Right forelimb (tissue), 1 donor: ENCODE measurements around the gene KIF13A.
"Not testable (repeated sequence)": the region's sequence is repeated elsewhere in the genome, so short reads cannot be mapped to it uniquely, and the experiment has no call there.

Source experiments
- DNase-seq: peaks from one replicate; pipeline ENCODE4 v3.0.0-alpha.2; 2018

KIF13A gene

DNA sequence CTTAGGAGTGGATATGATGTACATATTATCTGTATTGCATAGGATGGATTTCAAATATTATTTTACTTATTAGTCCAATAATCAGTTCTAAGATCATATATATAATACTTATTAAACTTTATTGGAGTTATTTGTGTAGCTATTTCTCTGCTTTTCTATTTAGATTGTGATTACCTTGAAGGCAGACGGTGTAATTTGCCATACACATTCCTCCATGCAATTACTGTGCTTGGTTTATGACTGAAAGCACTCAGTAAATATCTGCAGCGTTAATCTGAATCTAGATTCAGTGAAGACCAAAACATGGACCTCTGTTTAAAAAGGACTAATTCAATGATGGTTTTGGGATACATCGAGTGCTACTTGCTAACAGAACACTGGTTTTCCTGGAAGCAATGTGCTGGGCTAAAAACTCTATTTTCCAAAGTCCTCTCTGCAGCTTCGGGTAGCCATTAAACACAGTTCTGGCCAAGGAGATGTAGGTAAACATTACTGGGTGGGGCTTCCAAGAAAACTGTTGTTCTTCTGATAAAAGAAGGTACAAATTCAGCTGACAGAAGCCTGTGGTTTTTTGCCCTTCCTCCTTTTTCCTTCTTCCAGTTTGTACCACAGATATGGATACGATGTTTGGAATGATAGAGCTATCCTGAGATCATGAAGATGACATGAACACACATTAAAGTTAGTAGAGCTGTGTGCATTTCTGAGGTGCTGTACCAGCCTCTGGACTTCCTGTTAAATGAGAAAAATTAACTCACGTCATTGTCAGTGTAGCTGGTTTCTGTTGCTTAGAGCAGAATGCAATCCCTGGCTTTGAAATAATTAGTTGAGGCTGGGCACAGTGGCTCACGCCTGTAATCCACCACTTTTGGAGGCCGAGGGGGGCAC is 144.3 kb downstream of the KIF13A start:
- DNase-seq, result no peak

DNA sequence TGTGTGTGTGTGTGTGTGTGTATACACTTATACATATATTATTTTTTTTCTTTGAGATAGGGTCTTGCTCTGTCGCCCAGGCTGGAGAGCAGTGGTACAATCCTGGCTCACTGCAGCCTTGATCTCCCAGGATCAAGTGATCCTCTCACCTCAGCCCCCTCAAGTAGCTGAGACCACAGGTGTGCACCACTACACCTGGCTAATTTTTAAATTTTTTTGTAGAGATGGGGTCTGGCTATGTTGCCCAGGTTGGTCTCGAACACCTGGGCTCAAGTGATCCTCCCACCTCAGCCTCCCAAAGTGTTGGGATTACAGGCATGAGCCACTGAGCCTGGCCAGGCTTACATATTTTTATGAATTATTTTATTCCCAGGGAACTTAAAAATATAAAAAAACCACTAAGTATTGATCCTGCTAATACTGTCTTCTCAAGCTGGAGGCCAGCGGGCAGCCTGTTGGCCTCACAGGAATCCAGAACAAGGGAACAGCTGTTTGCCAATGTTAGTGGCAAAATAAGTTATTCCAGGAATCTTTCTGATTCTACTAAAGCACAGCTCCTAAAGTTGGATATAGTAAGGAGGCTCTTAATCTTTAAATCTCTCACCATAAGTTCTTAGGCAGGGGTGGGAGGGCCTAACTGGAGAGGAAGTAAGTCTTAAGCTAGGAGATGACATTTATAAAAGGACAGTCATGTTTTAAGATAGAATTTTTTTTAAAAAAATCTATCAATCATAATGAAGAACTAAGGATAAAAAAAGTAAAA is 145.2 kb downstream of the KIF13A start:
- DNase-seq, result no peak

DNA sequence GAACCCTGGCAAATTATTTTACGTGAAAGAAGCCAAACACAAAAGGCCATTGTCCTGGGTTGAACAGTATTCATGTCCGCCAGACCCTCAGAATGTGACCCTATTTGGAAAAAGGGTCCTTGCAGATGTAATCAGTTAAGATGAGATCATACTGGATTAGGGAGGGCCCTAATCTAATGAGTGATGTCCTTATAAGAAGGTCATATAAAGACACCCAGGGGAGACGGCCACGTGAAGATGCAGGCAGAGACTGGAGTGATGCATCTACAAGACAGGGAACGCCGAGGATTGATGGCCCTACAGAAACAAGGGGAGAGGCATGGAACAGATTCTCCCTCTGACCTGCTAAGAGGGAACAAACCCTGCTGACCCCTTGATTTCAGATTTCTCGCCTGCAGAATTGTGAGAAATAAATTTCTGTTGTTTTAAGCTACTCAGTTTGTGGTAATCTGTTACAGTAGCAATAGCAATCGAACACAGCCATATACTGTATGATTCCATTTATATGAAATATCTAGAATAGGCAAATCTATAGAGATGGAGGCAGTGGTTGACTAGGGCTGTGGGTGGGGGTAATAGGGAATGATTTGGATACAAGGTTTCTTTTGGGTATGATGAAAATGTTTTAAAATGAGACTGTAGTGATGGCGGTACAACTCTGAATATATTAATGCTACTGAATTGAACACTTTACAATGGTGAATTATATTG is 147.8 kb downstream of the KIF13A start:
- no peak for DNase-seq

DNA sequence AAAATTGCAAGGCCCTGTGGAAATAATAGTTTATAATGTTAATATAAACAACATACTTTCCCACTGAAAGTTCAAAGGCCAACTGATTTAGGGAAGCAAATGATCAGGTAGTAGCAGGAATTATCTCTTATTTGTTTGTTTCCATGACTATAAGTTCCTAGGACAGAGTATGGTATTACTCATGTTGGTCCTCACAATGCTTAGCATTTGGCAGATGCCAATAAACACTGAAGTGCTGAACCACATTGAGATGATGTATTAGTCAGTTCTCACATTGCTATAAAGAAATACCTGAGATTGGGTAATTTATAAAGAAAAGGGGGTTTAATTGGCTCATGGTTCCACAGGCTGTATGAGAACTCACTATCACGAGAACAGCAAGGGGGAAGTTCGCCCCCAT is 151.1 kb downstream of the KIF13A start:
- DNase-seq, result no peak

DNA sequence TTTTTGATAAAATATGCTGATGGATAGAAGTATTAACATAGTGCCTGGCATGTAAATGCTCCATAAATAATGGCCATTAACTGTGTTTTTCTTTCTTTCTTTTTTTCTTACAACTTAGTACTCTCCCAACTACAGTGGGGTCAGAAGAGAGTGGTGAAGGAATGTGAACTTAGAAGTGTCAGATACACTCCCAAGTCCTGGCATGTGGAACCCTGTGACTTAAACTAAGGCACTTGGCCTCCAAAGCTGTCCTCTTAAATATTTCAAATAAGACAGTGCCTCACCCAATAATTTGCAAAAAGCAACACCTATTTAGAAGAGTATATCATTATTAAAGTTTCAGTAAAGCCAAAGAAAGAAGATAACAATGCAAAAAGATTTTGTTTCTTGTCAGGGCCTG is 151.7 kb downstream of the KIF13A start:
- no peak for DNase-seq

DNA sequence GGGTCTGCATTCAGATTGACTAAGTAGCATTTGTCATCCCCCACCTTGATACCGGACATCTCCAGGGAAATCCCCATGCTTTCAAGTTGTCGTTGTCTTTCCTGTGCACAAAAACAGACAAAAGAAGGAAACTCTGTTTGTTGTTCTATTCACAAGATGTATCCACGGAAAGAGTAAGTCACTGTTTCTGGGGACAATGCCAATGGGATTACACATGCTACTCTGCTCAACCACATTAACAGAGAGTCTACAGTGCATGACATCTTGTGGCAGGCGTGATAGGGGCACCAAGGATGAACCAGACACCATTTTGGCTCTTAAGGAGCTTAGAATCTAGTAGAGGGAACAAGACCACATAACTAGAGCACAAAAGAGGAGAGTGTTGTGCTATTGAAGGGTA is 156.3 kb downstream of the KIF13A start:
- DNase-seq, result no peak

DNA sequence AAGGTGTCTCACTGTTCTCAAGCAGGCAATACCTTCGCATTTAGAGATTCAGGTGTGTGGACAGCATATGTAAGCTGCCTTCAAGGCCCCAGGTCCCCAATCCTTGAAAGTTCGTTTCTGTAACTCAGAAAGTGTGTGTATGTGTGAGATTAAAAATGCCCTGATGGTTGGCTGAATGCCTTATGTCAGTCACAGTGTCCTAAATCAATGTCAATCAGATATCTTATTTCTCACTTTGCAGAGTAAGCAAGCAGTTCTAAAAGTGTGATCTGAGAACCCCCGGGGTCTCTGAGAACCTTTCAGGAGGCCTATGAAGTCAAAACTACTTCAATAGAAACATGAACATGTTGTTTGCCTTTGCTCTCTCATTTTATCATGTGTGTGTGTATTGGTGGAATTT is 157.5 kb downstream of the KIF13A start:
- DNase-seq, result no peak

DNA sequence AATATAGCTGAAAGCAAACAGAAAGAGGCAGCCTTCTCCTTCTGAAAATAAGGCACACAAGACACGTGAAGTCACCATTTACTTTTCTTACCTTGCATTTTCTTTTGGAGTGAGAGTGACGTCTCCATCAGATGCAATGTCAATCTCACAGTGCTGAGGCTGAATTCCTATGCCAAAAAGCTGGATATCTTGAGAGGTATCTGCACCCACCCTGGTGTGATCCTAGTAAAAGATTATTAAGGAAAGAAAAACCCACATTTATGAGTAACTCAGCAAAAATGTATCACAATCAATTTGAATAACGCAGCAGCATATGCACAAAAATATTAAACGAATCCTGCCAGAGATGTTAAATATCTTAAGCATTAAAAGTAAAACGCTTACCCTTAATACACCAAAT is 159.3 kb downstream of the KIF13A start:
- no peak for DNase-seq

DNA sequence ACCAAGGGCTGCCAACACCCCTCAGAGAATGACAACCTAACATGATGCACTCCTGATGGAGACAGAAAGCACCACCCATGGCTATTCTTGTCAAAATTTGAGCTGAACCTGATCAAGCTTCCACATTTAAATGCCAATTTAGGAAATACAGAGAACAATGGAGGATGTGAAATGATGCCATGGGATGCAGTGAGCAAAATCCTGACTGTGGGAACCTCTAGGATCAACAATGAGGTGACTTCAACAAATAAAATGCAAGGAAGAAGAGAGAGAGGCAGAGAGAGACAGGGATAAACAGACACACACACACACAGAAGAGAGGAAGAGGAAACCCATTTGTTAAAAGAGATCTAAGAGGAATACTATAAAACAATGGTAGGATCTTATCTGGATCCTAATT is 161.1 kb downstream of the KIF13A start:
- no peak for DNase-seq

- no peak for DNase-seq
Measured at GRCh38 chr6:17820055-17820454, 167.4 kb downstream of the KIF13A start.

DNA sequence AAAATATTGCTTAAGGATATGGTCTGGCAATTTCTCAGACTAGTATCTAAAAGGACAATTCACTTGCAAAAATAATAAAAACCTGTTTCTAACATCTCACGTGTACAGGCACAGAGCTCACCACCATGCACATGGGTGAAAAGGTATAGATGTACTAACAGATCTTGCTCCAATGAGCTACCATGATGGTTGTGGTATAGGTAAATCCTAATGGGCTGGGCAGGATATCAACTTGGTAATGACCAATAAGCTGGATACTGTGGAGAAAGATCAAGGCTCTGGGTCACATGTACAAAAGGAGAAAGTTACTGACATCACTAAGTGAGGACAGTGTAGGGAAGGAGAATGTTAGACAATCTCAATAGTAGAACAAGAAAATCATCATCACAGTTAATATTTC is 169.7 kb downstream of the KIF13A start:
- no peak for DNase-seq

GRCh38 chr6:17816921-17817611 is 170.4 kb downstream of the KIF13A start:
- no peak for DNase-seq

- DNase-seq, result no peak
Measured at GRCh38 chr6:17813542-17813941, 173.9 kb downstream of the KIF13A start.

GRCh38 chr6:17812311-17812710 is 175.1 kb downstream of the KIF13A start:
- DNase-seq, result no peak

GRCh38 chr6:17808609-17809008 is 178.8 kb downstream of the KIF13A start:
- no peak for DNase-seq

GRCh38 chr6:17807431-17807830 is 180.0 kb downstream of the KIF13A start:
- not testable (repeated sequence) for DNase-seq

DNA sequence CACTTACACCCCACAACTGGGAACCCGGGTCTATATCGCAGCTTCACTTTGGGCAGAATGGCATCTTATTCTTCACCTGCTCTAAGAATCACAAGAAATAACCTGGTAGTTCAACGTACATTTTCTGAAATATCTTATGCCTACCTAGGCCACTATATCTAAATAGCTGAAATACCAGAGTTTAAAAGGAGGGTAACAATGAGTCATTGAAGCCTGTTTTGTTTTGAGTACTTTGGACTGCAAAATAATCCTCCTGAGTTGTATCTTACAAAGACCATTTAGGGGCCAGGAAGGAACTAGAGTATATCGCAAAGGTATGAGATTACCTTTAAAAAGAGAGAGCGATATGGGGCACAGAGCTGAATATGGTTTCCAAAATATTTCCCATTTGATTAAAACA is 184.0 kb downstream of the KIF13A start:
- no peak for DNase-seq

DNA sequence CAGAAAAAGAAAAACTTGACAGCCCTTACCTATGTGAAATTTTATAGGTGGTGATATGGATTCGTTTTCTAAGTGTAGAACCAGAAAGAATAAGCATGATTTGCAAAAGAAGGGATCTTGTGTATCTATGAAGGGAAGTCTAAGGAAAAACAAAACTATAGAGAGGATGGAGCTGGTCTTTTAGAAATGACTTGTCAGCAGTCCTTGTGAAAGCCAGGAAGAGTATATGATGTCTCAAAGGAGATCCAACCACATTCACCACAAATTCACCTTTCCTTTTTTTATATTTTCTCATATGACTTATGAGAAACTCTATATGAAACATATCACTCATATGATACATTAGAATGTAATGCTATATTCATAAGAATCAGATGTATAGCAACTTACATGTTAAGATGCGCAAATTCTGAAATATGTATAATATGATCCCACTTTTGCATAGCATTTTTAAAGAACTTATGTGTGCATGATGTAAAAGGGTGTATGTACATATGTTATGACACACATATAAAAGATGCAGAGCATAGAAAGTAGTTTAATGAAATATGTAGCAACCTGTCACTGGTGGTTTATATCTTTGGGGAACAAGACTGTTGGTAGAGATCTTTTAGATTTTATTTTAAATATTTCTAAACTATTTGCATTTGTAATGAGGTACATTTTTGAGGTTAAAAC is 188.8 kb downstream of the KIF13A start:
- DNase-seq, result no peak

DNA sequence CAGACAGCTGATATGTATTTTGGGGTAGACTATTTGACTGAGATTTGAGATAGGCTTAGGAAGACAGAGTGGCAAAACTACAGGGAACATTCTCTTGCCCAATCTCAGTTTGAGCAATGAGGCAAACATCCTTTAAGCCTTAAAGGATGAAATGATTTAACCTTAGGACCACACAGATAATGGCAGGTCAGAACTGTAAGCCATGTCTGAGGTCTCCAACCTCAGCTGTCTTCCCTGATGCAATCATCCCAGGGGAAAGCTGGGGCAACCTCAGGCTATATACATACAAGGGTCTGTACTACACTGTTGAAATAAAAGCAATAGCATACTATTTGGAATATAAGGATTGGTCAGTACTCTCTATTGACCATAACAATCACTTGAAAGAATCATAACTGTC is 196.9 kb downstream of the KIF13A start:
- no peak for DNase-seq

DNA sequence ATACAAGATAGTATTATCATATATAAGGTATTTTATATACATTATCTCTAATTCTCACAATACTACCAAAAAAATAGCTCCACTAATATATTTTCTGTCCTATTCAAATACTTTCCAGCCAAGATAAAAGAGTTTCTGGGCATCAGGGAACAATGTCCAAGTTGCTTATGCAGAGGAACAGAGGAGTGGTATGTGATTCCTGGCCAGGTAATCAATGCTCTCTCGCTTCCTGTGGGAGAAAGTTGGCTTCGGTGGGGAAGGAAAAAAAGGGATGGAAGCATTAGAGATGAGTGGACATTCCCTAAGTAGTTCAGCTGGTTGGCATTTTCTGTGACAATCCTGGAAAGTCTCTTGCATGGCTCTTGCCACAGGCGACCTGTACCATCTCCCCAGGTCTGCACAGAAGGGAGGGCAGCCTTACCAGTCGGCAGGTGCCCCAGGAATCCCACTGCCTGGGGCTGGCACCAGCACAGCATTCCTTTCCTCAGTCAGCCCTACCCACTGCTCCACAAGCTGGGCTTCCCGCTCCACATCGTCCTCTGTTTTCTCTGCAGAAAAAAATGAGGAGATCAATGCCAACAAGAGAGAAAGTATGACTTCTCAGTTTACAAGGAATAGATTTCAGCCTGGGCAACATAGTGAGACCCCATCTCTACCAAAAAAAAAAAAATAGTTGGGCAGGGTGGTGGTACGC is 202.2 kb downstream of the KIF13A start:
- DNase-seq, result no peak

DNA sequence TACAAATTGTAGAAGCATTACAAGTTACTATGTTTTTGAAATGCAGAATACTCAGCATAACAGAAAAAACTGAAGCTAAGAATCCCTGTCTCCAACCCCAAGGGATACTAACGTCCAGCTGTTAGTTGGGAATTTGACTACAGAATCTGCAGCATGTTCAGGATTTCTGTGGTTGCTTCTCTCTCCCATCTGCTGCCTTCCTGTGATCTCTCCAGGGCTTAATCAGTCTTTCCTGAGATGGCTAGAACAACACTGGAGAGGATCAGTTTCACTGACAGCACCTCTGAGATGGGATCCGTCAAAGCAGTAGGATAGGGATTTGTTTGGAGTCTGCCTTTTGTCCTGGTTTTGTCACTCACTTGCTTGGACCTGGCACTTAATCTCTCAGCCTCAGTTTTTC is 207.4 kb downstream of the KIF13A start:
- DNase-seq, result no peak

GRCh38 chr6:17771609-17772008 is 215.8 kb downstream of the KIF13A start:
- DNase-seq, result no peak
